ENCODE measurements around the gene HAUS7.

Gene HAUS7

GRCh38 chrX:153450949-153451277 lies 19.5 kb downstream of the HAUS7 start:
- no peak for DNase-seq

DNA sequence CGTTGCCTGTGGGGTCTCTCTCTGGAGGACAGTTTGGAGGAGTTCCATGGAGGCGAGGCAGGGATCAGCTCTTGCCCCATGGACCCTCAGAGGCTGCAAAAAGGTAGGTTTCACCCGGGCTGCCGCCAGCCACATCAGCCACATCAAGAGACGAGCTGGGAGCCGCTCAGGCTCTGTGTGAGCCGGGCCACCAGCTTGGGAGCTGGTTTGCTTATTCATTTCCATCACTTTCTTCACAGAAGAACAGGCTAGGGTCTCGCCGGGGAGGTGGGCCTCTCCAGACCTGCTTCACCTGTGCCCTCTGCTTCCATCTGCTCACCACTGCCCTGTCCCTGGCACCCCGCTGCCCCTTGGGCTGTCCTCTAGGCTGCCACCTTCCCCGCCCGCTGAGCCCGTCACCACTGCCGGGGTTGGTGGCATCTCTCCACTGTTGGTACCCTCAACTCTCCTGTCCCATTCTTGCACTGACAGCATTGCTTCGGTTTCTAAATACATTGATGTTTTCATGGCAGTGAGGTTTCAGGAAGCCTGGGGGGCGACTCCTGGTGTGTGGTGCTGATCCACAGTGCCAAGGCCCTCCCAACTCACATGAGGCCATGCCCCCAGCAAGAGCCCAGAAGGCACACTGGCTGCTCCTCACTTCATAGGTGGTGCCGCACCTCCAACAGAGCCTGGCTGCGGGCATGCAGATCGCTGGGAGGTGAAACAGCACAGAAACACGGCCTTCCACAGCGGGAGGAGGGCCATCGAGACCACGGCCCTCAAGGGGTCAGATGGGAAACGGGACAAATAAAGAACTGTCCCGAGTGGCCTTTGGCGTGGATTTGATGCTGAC lies 20.0 kb downstream of the HAUS7 start:
- DNase-seq, result no peak

GRCh38 chrX:153449368-153450113 lies 20.8 kb downstream of the HAUS7 start:
- no peak for DNase-seq

DNA sequence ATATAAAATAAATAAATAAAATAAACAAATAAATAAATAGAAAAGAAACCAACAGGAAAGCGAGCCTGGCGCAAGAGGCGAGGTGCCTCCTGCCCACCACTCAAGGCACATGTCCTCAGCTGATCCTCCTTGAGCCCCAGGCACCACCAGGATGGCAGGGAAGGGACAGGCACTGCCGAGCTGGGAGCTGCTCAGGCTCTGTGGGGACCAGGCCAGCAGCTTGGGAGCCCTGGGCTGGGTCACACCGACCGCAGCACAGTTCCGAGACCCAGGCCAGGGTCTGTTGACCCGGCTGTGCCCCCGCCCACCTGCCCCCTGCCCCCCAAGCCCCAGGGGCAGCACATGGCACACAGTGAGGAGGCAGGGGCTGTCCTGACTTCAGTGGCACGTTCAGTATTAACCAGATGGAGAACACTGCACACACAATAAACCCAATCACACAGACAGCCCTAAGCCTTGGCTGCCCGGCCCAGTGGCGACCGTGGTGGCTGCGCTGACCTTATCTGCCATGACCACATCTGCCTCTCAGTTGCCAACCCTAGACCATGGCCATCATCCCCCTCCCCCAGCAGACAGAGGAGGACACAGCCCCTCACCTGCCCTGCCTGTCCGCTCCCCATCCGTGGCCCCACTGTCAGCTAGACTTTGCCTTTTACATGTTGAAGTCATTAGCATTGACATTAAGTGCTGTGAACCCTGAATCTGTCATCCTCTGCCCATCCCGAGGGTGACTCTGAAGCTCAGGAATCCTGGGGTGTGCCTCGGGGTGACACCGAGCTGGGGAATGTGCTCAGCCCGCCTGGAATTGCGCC lies 21.6 kb downstream of the HAUS7 start:
- no peak for DNase-seq

- no peak for DNase-seq
Measured at GRCh38 chrX:153447581-153447960, 22.8 kb downstream of the HAUS7 start.

DNA sequence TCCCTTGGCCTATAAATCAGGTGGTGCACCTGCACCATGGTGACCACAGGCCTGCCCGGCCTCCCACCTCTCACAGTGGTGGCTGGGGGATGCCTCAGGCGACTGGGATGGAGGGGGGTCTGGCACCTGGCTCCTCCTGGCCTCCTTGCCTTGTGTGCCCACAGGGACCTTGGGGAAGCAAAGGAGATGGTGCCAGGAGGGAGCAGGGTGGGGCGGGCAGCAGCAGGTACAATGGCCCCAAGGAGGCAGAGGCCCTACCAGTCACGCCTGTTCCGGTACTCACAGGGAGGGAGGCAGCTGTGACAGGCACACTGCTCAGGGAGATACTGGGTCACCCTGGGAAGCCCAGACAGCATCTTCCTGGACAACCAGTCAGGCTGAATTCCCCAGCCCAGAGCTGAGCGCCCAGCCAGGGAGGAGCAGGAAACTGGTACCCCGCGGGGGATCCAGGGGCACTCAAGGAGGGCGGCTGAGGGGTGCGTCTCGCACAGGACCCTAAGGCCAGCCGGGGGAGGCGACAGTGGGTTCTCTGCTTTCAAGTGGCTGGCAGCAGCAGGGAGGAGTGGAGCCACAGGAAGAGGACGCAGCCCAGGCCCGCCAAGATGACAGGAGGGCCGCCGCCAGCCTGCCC lies 23.3 kb downstream of the HAUS7 start:
- DNase-seq, result no peak

- DNase-seq, result no peak
Measured at GRCh38 chrX:153446636-153446936, 23.8 kb downstream of the HAUS7 start.

GRCh38 chrX:153445856-153446635 lies 24.3 kb downstream of the HAUS7 start, which contains the start of gene TREX2:
Gene TREX2 (minus strand): TSS chrX:153446056. CDS start chrX:153445430, 626 bp downstream.
- DNase-seq, result no peak

DNA sequence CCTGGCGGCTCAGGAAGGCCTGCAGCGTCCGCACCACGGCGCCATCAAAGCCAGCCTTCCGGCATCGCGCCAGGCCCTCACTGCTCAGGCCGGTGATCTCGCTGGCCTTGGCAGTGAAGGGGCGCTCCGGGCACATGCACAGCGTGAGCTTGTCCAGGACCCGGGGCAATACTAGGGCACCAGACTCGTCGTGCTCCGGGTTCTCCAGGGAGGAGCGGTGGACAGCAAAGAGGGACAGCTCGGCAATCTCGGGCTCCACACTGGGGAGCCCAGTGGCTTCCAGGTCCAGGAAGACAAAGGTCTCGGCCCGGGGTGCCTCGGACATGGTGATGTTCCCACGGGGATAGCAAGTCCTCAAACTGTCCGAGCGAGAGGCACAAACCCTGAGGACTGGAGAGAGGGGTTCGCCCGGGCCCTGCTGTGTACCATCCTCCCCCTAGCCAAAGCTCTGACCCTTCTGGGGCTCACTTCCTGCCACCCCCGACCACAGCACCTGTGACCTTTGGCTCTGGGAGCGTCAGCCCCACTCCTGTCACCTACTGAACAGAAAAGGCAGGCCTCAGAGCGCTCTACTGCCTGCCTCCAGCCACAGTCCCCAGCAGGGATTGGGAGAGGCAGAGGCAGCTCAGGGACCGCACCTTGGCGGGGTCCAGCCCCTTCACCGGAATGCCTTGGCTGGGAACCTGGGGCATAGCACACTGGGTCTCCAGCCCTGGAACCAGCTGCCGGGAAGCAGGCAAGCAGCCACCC lies 25.1 kb downstream of the HAUS7 start:
- no peak for DNase-seq

GRCh38 chrX:153444333-153445011 lies 25.9 kb downstream of the HAUS7 start:
- DNase-seq, result no peak

GRCh38 chrX:153443476-153444332 lies 26.7 kb downstream of the HAUS7 start:
- no peak for DNase-seq

DNA sequence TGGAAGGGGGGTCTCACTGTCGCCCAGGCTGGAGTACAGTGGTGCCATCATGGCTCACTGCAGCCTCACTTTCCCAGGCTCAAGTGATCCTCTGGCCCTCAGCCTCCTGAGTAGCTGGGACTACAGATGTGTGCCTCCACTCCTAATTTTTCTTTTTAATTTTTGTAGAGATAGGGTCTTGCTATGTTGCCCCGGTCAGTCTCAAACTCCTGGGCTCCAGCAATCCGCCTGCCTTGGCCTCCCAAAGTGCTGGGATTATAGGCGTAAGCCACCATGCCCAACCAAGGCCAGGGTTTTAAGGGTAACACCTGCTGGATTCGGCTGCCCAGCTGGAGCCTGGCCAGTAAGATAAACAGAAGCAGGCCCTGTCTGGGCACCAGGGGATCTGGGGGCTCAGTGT lies 27.9 kb downstream of the HAUS7 start:
- no peak for DNase-seq

DNA sequence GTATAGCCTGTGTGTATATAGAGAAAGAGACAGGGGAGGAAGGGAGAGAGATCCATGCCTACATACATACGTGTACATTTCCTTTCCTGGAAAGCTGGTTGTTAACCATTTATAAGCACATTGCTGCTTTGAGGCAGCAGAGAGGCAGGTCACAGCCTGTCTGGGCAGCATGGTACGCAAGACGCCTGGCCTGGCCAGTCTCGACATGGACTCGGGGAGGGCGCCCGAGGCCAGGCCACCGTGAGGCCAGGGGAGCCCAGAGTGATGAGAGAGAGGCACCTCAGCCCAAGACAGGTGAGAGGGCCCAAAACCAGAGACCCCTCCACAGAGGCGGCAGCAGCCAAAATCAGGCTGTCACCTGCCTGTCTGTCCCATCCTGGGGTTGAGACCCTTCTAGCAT lies 28.4 kb downstream of the HAUS7 start:
- no peak for DNase-seq

- DNase-seq, result no peak
Measured at GRCh38 chrX:153441296-153441695, 29.1 kb downstream of the HAUS7 start.

- no peak for DNase-seq
Measured at GRCh38 chrX:153440556-153441135, 29.7 kb downstream of the HAUS7 start.

- no peak for DNase-seq
Measured at GRCh38 chrX:153439977-153440376, 30.4 kb downstream of the HAUS7 start.

GRCh38 chrX:153438532-153438931 lies 31.8 kb downstream of the HAUS7 start:
- peak; percentile 43 for DNase-seq

- no peak for DNase-seq
Measured at GRCh38 chrX:153435845-153436244, 34.5 kb downstream of the HAUS7 start.

GRCh38 chrX:153434801-153435200 lies 35.6 kb downstream of the HAUS7 start:
- DNase-seq, result no peak
